Right cardiac atrium (tissue), 5 donors: ENCODE results near the gene CRABP2. TPM values are rescaled to one million over a fixed set of nuclear protein-coding genes. Genes with fewer than 3 reads are reported as not detected.

Experiments used
- ATAC-seq, 2 donors: fragments of 200-7000 bp; cut with Tn5 transposase; one replicate each; pipeline versions ENCODE4 v1.8.0 to v1.9.1; 2020; ENCODE audit warnings: moderate library complexity in 2 of 2, mild to moderate bottlenecking in 1 of 2
- DNase-seq, 3 donors: peaks; one replicate each; pipeline ENCODE4 v3.0.0-alpha.2; 2020
- H3K27ac ChIP-seq: one replicate; pipeline ENCODE4 v1.5.1; 2013; ENCODE audit warnings: mild to moderate bottlenecking, low read length, control low read depth, moderate library complexity
- H3K27me3 ChIP-seq: one replicate; pipeline ENCODE4 v1.6.1; 2013; ENCODE audit not compliant: control insufficient read depth, insufficient read depth
- H3K4me1 ChIP-seq: one replicate; pipeline ENCODE4 v1.6.1; 2013; ENCODE audit warnings: low read length; ENCODE audit not compliant: control insufficient read depth, insufficient read depth
- H3K4me3 ChIP-seq: one replicate; pipeline ENCODE4 v1.5.1; 2013; ENCODE audit warnings: low read length, control low read depth
- H3K9me3 ChIP-seq: one replicate; pipeline ENCODE4 v1.6.1; 2013; ENCODE audit warnings: low read length; ENCODE audit not compliant: control insufficient read depth
- WGBS: extraction: QIAGEN DNeasy Blood & Tissue Kit; methylation state at CpG from one replicate; pipeline ENCODE4 v1.1.7; 2013; 5-methylcytosine and 5-hydroxymethylcytosine counted together
- intact Hi-C, 4 donors: fragments of 100-400 bp; cut with DNase I; formaldehyde crosslinking; loops; one replicate each; pipeline versions ENCODE4 v1.11.0 to v1.14.0; 2022 to 2023
- polyA plus RNA-seq: library from polyadenylated mRNA; stranded (reverse); fragments of 200-250 nt; gene quantifications from one replicate; pipeline ENCODE4 v1.2.3, GENCODE V29; 2013
- total RNA-seq, 4 donors: library from RNA; stranded (reverse); fragmentation: NEBNext Ultra II Directional; extraction: Animal tissue kit (Norgen Biotek cat#: 25700); gene quantifications; one replicate each; pipeline ENCODE4 v1.2.1, GENCODE V29; 2021
- donor health status: healthy with polysubstance abuse.
- donor health status: DM: no; HTN: yes; CAD: no.
- donor health status: DM: no; HTN: no; CAD: no.
- donor health status: DM: no; HTN: yes; CAD: no; lungs with severe emphysema.
- donor health status: DM: yes; HTN: yes; CAD: no.

Gene CRABP2
- total and polyA plus RNA-seq, 5 donors = 0.71 to 1.6 (median 0.76) TPM

DNA sequence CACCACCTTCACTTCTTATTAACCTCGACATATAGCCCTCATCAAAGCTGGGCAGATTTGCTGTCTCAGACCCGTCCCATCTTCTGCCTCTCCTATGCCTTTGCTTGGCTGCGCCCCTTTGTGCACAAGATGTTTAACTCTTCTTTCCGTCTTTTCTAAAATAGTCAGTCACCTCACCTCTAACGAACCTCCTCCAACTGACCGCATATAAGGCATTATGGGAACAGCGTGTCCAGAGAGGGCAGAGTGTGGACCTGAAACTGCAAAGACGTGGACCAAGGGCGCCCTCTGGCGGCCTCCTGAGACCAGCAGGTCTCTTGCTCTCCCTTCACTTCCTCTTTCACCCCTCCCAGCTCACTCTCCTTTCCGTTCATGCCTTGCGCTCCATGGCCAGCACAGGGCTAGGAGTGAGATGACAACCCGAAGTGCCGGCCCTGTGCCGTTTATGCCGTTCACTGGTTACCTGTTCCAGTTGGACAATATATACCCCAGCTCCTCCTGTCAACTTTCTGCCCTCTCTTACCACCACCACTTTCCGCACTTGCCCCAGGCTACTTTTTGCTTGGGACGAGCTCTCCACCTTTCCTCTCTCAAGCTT is 20.4 kb upstream of the CRABP2 start:
- ATAC-seq (peak; percentile 65 to 76), DNase-seq (peak; percentile 90 to 97 (median 94))
- Histone ChIP-seq H3K27me3 (no peaks in the 10 kb centered on the region), H3K4me3 (peak overlapping the region; percentile 31), H3K27ac (peak overlapping the region; percentile 25), H3K9me3 (no peaks in the 10 kb centered on the region), H3K4me1 (peaks cover 18% of the 10 kb centered on the region)
- 11% methylated on average over 18 of the region's 18 CpGs for WGBS
- intact Hi-C loops = loop anchor here in 3 of 4 donors (2.0 to 10.0 kb wide), 4 partner anchors 35 to 49 kb away; no protein-coding TSS in a partner anchor

DNA sequence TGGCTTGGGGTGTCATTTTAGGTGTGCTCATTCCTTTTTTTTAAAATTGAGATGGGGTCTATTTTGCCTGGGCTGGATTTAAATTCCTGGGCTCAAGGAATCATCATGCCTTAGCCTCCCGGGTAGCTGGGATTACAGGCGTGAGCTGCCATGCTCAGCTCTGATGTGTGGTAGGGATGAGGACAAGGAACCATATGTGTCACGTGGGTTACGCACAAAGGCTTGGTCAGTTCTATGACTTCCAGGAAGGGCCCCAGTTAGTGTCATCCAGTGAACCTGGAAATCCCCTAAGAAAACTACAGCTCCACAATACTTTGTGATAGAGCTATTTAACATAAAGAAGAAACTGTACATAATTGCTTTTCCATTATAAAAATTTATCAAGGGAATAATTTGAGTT is 16.2 kb upstream of the CRABP2 start:
- Histone ChIP-seq H3K4me3 (no peak overlapping the region), H3K9me3 (no peaks in the 10 kb centered on the region), H3K27ac (no peak overlapping the region), H3K4me1 (peaks cover 9% of the 10 kb centered on the region), H3K27me3 (no peaks in the 10 kb centered on the region)
- WGBS = 82% methylated on average over 4 of the region's 4 CpGs
- no peak for ATAC-seq
- no peak for DNase-seq
- intact Hi-C loops = loop anchor here in 2 of 4 donors (5.0 to 10.0 kb wide), 2 partner anchors 34 to 53 kb away; no protein-coding TSS in a partner anchor

DNA sequence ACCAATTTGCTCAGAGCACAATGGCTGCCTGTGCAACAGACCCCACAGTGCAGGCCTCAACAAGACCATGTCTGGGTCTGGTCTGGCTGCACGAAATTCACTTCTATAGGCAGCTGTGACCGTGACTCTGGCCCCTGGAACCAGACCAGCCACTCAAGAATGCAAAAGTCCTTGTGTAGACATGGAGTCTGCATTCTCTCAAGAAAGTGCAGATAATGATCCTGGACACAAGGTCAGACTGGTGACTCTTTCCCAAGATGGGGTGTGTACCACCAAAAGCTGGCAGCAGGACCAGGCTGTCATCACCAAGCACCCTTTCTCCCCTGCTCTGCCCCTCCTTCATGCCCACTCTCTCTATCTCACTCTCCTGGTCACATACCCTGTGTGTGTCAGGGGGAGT is 15.7 kb upstream of the CRABP2 start:
- intact Hi-C loops = loop anchor here in 2 of 4 donors (5.0 to 10.0 kb wide), 2 partner anchors 34 to 54 kb away; no protein-coding TSS in a partner anchor
- Histone ChIP-seq H3K9me3 (no peaks in the 10 kb centered on the region), H3K4me1 (peaks cover 8% of the 10 kb centered on the region), H3K27ac (no peak overlapping the region), H3K27me3 (no peaks in the 10 kb centered on the region), H3K4me3 (no peak overlapping the region)
- WGBS = 60% methylated on average over 2 of the region's 2 CpGs
- DNase-seq (peak in 1 of 3 donors; percentile 12), ATAC-seq (no peak)

DNA sequence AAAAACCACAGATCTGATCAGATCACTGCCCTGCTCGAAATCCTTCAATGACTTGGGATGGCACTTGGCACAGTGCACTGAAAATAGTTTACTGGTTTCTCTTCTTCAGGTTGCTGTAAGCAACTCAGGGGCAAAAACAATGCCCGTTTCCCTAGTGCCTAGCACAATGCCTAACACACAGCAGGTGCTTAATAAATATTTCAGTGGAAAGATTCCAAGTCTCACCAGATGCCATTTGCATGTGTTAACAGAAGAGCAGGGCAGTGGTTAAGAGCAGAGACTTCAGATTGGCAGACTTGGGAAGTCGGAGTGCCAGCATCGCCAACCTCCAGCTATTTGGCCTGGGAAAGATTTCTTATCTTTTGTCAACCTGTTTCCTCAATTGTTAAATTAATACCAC is 12.0 kb upstream of the CRABP2 start:
- Histone ChIP-seq H3K9me3 (no peaks in the 10 kb centered on the region), H3K4me1 (no peaks in the 10 kb centered on the region), H3K27me3 (no peaks in the 10 kb centered on the region), H3K4me3 (no peak overlapping the region), H3K27ac (no peak overlapping the region)
- WGBS = 84% methylated on average over 4 of the region's 4 CpGs
- intact Hi-C loops = no loop called here
- ATAC-seq = no peak
- DNase-seq = peak in 1 of 3 donors; percentile 5

DNA sequence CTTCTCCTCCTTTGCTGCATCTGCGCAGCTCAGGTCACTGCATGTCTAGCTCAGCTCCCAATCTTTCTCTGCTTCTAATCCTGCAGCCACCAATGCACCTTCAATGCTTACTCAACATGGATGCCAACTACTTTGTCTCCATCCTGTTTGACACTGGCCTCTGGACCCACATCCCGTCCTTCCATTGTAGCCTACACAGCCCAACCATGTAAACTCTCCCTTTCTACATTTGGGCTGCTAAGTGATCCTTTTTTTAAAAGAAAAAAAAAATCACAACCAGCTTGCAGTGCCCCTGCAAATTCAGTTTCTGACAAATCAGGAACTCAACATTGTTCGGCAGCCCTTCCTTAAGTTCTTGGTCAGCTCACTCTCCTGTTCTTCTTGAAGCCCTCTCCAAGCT is 9.4 kb upstream of the CRABP2 start:
- peak in 1 of 3 donors; percentile 22 for DNase-seq
- no peak for ATAC-seq
- WGBS = 74% methylated on average over 3 of the region's 3 CpGs
- no peaks in the 10 kb centered on the region for H3K27me3 ChIP-seq
- H3K4me3 ChIP-seq = no peak overlapping the region
- no peaks in the 10 kb centered on the region for H3K9me3 ChIP-seq
- no peaks in the 10 kb centered on the region for H3K4me1 ChIP-seq
- intact Hi-C loops = no loop called here
- no peak overlapping the region for H3K27ac ChIP-seq

DNA sequence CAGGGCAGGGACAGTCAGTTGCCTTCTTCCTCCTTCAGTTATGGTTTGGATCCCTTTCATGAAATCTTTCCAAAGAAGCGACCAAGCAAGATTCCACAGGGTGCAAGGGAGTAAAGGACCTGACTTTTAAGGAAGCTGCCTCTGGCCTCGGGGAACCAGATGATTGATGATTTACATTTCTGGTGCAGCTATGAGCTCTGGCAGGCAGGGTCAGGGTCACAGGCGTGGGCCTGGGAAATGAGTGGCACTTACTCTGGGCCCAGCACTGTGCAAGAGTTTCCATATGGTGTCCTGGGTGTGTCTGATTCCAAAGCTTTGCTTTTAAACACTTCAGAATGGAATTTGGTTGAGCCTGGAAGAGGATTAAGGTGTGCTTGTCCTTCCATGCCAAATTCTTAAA is 7.2 kb upstream of the CRABP2 start:
- no peak for DNase-seq
- intact Hi-C loops = no loop called here
- Histone ChIP-seq H3K27me3 (no peaks in the 10 kb centered on the region), H3K4me1 (no peaks in the 10 kb centered on the region), H3K27ac (no peak overlapping the region), H3K9me3 (no peaks in the 10 kb centered on the region), H3K4me3 (no peak overlapping the region)
- WGBS = 77% methylated on average over 3 of the region's 3 CpGs
- no peak for ATAC-seq

DNA sequence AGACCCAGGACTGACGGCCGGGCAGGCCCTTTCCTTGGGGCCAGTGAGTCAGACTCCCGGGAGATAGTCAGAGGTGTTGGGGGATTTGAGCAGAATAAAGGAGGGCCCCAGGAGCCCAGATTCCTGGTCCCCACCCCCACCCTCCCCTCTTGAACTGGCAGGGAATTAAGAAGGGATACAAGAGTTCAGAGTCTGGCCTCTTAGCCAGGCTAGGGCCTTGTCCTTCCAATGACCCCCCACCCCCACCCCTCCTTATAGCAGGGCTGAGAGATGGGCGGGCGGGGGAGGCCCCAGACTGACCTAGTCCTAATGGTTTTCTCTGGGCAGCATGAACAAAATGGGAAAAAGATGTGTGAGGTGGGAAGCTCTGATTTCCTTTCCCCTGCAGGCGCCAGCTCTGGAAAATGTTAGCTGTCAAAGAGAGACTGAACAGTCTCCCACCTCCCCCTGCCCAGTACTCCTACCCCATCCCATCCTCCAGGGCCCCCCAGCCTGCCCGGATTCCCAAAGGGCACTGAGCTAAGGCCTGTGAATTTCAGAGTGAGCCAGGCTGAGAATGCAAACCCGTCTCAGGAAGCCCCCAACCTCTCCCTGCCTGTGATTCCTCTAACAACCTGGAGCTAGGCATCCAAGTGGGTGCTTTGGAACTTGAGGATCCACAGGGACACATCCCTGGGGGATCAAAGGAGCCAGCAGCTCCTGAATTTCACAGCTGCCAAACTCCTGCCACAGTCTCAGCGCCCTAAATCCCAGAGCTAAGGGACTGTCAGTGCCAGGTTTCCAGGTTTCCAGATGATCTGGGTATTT is 5.8 kb upstream of the CRABP2 start:
- DNase-seq = peak in 1 of 3 donors; percentile 16
- Histone ChIP-seq H3K27me3 (no peaks in the 10 kb centered on the region), H3K4me1 (no peaks in the 10 kb centered on the region), H3K4me3 (no peak overlapping the region), H3K9me3 (no peaks in the 10 kb centered on the region), H3K27ac (no peak overlapping the region)
- 79% methylated on average over 9 of the region's 9 CpGs for WGBS
- intact Hi-C loops = no loop called here
- ATAC-seq = no peak

DNA sequence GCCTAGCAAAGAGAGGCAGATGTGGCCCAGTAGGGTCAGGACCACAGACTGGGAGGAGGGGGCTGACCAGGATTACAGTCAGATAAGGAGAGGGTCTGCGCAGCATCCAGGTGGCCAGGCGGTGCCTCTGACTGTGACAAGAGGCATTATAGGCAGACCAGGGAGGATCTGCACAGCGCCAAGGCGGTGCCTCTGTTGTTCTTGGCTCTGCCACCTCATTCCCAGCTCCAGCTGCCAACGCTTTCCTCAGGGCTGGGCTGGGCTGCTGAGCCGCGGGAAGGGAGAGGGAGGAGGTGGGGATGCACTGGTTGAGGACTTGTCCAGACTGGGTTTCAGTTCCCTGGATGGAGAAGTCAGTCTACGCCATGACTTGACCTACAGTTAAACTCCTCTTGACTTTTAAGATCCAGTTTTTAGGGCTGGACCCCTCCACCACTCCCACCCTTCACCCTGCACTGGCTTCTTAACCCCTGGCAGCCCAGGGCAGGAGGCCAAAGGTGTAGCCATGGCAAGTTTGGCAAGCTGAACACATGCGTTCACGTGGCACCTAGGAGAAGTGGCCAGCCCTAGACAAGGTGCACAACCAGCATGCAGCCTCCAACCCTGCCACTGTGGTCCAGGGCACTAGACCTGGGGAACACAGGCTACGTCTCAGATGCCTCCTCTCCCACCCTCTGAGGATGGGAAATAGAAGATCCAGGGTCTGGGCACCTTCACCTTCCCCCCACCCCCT is 4.5 kb upstream of the CRABP2 start:
- Histone ChIP-seq H3K9me3 (no peaks in the 10 kb centered on the region), H3K4me3 (no peak overlapping the region), H3K4me1 (peaks cover 1% of the 10 kb centered on the region), H3K27ac (no peak overlapping the region), H3K27me3 (no peaks in the 10 kb centered on the region)
- 38% methylated on average over 11 of the region's 11 CpGs for WGBS
- intact Hi-C loops = no loop called here
- ATAC-seq = peak; percentile 84 to 87
- peak; percentile 82 to 91 (median 90) for DNase-seq

DNA sequence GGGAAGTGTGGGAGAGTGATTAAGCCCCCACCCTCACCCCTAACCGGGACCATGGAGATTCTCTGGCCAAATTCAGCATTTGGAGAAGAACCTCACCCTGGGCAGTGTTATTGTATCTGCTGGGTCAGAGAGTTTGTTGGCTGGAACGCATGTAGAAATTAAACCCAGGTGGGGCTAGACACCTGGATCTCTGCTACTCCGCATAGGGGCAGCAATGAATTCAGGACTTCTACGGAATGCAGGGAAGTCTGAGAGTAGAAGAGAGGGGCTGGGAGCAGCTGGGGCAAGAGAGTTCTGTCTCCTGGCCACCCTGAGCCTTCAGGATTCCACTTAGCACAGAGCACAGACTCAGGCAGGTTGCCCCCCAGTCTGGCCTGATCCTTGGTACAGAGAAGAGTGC is 3.6 kb upstream of the CRABP2 start:
- 77% methylated on average over 4 of the region's 4 CpGs for WGBS
- intact Hi-C loops = no loop called here
- H3K27ac ChIP-seq = no peak overlapping the region
- peaks cover 4% of the 10 kb centered on the region for H3K4me1 ChIP-seq
- no peaks in the 10 kb centered on the region for H3K27me3 ChIP-seq
- DNase-seq (peak in 1 of 3 donors; percentile 6), ATAC-seq (no peak)
- no peaks in the 10 kb centered on the region for H3K9me3 ChIP-seq
- H3K4me3 ChIP-seq = no peak overlapping the region

DNA sequence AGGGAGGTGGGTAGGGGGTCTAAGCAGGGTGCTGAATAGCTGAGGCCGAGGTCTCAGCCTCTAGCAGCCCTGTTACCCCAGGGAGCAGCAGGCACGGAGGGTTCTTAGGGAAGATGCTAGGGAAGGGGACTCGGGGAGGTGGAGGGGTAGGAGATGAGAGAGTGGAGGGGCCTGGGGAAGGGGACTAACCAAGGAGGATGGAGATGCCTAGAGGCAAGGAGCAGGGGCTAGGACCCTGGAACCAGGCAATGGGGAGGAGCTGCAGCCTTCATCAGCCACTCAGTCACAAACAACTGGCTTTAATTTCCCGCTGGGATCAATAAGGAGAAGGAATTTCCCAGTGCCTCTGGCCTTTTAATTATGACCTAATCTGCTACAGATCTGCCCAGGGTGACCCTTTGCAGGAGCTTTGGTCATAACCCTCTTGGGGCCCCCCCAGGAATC is 2.9 kb upstream of the CRABP2 start:
- peaks cover 4% of the 10 kb centered on the region for H3K4me1 ChIP-seq
- H3K4me3 ChIP-seq = no peak overlapping the region
- H3K27ac ChIP-seq = no peak overlapping the region
- no peaks in the 10 kb centered on the region for H3K27me3 ChIP-seq
- 55% methylated on average over 4 of the region's 4 CpGs for WGBS
- ATAC-seq = no peak
- intact Hi-C loops = no loop called here
- no peaks in the 10 kb centered on the region for H3K9me3 ChIP-seq
- DNase-seq = peak in 1 of 3 donors; percentile 16
